Effector memory CD4-positive, alpha-beta T cell (primary cell): ENCODE measurements around the gene TTC21B.

Experiments
- DNase-seq, 3 donors: peaks; one replicate each; pipeline ENCODE4 v3.0.0-alpha.2; 2020
- H3K27ac ChIP-seq: 2 replicates; pipeline ENCODE4 v1.7.0; 2013; ENCODE audit warnings: mild to moderate bottlenecking, low read length, moderate library complexity; ENCODE audit not compliant: insufficient read depth, poor library complexity, severe bottlenecking
- H3K27me3 ChIP-seq: replicated peaks from 2 replicates; pipeline ENCODE4 v1.7.0; 2013; ENCODE audit warnings: mild to moderate bottlenecking, low read length; ENCODE audit not compliant: insufficient read depth, control insufficient read depth, poor library complexity, severe bottlenecking
- H3K36me3 ChIP-seq: 2 replicates; pipeline ENCODE4 v1.7.0; 2013; ENCODE audit warnings: mild to moderate bottlenecking, low read length, moderate library complexity; ENCODE audit not compliant: control insufficient read depth, insufficient read depth
- H3K4me1 ChIP-seq: 2 replicates; pipeline ENCODE4 v1.7.0; 2013; ENCODE audit warnings: low read length, mild to moderate bottlenecking; ENCODE audit not compliant: control insufficient read depth, insufficient read depth, poor library complexity, severe bottlenecking
- H3K4me3 ChIP-seq: 2 replicates; pipeline ENCODE4 v1.7.0; 2013; ENCODE audit warnings: low read length, low read depth, mild to moderate bottlenecking; ENCODE audit not compliant: insufficient read depth, poor library complexity, severe bottlenecking
- H3K9me3 ChIP-seq: 2 replicates; pipeline ENCODE4 v1.7.0; 2013; ENCODE audit warnings: mild to moderate bottlenecking, low read length, moderate library complexity; ENCODE audit not compliant: control insufficient read depth

The TTC21B gene

DNA sequence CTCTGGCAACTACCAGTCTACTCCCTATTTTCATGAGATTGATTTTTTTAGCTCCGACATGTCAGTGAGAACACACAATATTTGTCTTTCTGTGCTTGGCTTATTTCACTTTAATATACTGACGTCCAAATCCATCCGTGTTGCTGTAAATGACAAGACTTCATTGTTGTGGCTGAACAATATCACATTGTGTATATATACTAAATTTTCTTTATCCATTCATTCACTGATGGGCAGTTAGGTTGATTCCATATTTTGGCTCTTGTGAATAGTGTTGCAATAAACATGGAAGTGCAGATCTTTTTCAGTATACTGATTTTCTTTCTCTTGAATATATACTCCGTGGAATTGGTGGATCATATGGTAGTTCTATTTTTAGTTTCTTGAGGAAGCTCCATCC, 5.8 kb upstream of the TTC21B start:
- Histone ChIP-seq H3K27ac (no peak overlapping the region), H3K9me3 (no peaks in the 10 kb centered on the region), H3K4me1 (peaks cover 4% of the 10 kb centered on the region), H3K4me3 (no peak overlapping the region), H3K27me3 (no peaks in the 10 kb centered on the region), H3K36me3 (no peaks in the 10 kb centered on the region)
- DNase-seq, result no peak

DNA sequence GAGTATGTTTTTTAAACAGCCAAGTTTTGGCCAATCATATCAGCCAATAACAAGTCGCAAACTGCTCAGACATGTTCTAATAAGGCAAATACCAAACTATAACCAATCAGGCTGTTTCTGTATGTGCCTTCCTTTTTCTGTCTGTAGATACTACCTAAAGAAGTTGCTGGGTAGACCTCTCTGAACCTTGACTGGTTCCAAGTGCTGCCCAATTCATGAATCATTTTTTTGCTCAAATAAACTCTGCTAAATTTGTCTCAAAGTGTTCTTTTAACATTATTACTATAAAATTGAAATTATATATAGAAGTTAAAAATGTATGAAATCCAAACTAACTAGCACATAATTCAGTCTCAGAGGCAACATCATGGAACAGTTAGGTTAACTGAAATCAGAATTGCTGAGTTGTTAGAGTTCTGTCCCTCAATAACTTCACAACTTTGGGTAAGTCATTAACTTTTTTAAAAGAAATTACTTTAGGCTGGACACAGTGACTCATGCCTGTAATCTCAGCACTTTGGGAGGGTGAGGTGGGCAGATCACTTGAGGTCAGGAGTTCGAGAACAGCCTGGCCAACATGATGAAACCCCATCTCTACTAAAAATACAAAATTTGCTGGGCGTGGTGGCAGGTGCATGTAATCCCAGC, 4.9 kb upstream of the TTC21B start:
- H3K27me3 ChIP-seq, result no peaks in the 10 kb centered on the region
- H3K36me3 ChIP-seq, result no peaks in the 10 kb centered on the region
- peaks cover 4% of the 10 kb centered on the region for H3K4me1 ChIP-seq
- H3K9me3 ChIP-seq, result no peaks in the 10 kb centered on the region
- DNase-seq, result no peak
- no peak overlapping the region for H3K4me3 ChIP-seq
- H3K27ac ChIP-seq, result no peak overlapping the region

DNA sequence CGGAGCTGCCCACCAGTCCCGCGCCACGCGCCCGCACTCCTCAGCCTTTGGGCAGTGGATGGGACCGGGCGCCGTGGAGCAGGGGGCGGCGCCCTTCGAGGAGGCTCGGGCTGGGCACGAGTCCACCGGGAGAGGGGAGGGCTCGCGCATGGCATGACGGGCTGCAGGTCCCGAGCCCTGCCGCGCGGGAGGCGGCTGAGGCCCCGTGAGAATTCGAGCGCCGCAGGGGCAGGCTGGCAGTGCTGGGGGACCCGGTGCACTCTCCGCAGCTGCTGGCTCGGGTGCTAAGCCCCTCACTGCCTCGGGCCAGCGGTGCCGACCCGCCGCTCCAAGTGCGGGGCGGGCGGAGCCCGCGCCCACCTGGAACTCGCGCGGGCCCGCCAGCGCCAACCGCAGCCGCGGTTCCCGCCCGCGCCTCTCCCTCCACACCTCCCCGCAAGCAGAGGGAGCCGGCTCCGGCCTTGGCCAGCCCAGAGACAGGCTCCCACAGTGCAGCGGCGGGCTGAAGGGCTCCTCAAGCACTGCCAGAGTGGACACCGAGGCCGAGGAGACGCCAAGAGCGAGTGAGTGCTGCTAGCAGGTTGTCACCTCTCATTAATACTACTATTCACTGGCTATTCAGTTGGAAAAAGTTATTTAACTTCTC, 3.6 kb upstream of the TTC21B start:
- H3K27ac ChIP-seq, result no peak overlapping the region
- no peak for DNase-seq
- H3K4me1 ChIP-seq, result peaks cover 15% of the 10 kb centered on the region
- no peaks in the 10 kb centered on the region for H3K27me3 ChIP-seq
- H3K4me3 ChIP-seq, result no peak overlapping the region
- no peaks in the 10 kb centered on the region for H3K36me3 ChIP-seq
- H3K9me3 ChIP-seq, result no peaks in the 10 kb centered on the region

DNA sequence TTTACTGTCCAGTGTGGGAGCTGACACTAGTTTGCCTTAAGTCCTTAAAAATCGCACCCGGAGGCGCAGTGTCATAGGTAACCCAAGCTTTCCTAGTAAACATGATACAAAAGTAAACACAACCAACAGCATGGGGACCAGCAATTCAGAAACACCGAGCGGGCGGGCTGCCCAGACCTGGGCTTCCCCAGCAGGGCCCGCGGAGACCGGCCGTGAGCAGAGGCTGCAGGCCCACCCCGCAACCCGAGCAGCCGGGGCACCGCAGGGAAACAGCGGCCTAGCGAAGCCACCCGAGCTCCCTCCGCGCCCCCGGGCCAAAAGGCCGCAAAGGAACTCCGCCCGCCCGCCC, 296 bp downstream of the TTC21B start:
- H3K9me3 ChIP-seq, result no peaks in the 10 kb centered on the region
- no peak for DNase-seq
- H3K27ac ChIP-seq, result peak overlapping the region; percentile 69
- no peaks in the 10 kb centered on the region for H3K27me3 ChIP-seq
- peak overlapping the region; percentile 66 for H3K4me3 ChIP-seq
- peaks cover 15% of the 10 kb centered on the region for H3K4me1 ChIP-seq
- H3K36me3 ChIP-seq, result no peaks in the 10 kb centered on the region

DNA sequence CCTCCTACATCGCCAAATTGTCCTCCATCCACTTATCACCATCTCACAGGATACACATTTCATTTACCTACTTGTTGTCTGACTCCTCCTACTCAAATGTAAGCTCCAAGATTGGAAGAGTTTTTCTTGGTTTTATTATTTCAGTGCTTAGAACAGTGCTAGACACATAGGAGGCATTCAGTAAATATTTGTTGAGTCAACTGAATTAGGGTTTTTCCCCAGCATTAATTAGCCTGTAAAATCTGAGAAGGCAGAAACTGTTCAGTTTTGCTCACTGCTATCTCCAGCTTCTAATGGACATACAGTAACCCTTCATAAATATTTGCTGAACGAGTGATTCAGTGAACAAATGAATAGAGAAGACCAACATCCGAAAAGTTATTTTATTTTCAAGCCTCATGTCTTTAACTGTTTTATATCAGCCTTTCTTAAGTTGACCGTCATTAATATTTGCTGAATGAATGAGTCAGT, 800 bp downstream of the TTC21B start:
- Histone ChIP-seq H3K27ac (peak overlapping the region; percentile 69), H3K36me3 (peaks cover 2% of the 10 kb centered on the region), H3K4me3 (peak overlapping the region; percentile 66), H3K9me3 (no peaks in the 10 kb centered on the region), H3K27me3 (no peaks in the 10 kb centered on the region), H3K4me1 (peaks cover 15% of the 10 kb centered on the region)
- no peak for DNase-seq

DNA sequence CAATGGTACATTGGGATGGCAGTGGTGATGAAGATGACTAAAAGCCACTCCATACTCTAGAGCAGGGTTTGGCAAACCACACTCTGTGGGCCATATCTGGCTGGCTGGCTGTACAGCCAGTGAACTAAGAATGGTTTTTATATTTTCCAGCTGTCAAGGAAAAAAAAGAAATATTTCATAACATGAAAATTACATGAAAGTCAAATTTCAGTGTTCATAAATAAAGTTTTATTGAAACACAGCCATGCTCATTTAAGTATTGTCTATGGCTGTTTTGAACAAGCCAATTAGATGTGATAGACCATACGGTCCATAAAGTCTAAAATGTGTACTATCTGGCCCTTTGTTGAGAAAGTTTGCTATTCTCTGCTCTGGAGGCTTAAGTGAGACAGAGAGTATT, 1.5 kb downstream of the TTC21B start:
- no peak overlapping the region for H3K27ac ChIP-seq
- no peaks in the 10 kb centered on the region for H3K9me3 ChIP-seq
- peaks cover 15% of the 10 kb centered on the region for H3K4me1 ChIP-seq
- DNase-seq, result no peak
- peaks cover 7% of the 10 kb centered on the region for H3K36me3 ChIP-seq
- no peak overlapping the region for H3K4me3 ChIP-seq
- H3K27me3 ChIP-seq, result no peaks in the 10 kb centered on the region

DNA sequence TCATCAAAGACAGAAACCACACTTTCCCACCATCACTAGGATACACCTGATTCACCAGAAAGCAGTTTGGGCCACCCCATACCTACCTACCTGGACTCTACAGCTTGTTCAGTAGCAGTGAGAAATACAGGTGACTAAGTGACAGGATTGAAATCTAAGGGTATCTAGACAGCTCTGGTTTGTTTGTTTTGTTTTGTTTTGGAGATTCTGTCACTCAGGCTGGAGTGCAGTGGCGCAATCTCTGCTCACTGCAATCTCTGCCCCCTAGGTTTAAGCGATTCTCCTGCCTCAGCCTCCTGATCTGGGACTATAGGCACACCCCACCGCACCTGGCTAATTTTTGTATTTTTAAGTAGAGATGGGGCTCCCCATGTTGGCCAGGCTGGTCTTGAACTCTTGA, 3.1 kb downstream of the TTC21B start:
- Histone ChIP-seq H3K27ac (no peak overlapping the region), H3K27me3 (no peaks in the 10 kb centered on the region), H3K4me1 (peaks cover 15% of the 10 kb centered on the region), H3K36me3 (peaks cover 9% of the 10 kb centered on the region), H3K9me3 (no peaks in the 10 kb centered on the region), H3K4me3 (no peak overlapping the region)
- no peak for DNase-seq

DNA sequence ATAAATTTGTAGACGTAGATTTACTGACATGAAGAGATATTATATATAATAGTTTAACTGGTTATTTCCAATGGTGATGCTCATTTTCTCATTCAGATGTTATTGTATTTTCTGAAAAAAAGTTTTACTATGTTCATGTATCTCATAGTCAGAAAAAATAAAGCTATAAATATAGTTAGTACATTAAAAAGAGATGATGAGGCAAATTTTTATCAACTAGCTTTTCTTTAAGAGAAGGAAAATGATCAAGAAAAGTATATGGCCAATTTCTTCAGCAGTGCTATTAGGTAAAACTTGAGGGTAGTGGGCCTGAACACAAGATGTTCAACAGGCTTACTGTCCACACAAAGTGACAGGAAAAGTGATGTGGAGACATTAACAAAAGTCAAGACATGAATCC, 11.7 kb downstream of the TTC21B start:
- no peaks in the 10 kb centered on the region for H3K9me3 ChIP-seq
- no peak overlapping the region for H3K27ac ChIP-seq
- H3K36me3 ChIP-seq, result peaks cover 33% of the 10 kb centered on the region
- H3K4me1 ChIP-seq, result no peaks in the 10 kb centered on the region
- H3K27me3 ChIP-seq, result no peaks in the 10 kb centered on the region
- DNase-seq, result no peak
- H3K4me3 ChIP-seq, result no peak overlapping the region

DNA sequence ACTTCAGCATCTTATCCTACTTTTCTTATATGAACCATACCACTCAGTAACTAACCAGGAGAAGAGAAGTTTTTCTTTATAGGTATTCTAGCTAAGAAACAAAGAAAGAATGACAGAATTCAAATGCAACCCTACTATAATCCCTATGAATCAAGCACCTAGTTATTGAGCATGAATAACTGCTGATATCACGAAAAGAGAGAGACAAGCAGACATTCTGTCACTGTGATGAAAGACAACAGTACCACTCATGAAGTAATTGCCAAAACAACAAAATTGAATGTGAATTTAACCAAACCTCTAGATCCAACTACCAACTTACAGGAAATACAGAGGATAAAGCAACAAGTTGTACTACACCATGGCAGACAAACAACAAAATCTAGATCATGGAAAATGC, 15.3 kb downstream of the TTC21B start:
- H3K27ac ChIP-seq, result no peak overlapping the region
- peaks cover 26% of the 10 kb centered on the region for H3K36me3 ChIP-seq
- H3K27me3 ChIP-seq, result no peaks in the 10 kb centered on the region
- no peak for DNase-seq
- no peaks in the 10 kb centered on the region for H3K9me3 ChIP-seq
- H3K4me1 ChIP-seq, result no peaks in the 10 kb centered on the region
- H3K4me3 ChIP-seq, result no peak overlapping the region

DNA sequence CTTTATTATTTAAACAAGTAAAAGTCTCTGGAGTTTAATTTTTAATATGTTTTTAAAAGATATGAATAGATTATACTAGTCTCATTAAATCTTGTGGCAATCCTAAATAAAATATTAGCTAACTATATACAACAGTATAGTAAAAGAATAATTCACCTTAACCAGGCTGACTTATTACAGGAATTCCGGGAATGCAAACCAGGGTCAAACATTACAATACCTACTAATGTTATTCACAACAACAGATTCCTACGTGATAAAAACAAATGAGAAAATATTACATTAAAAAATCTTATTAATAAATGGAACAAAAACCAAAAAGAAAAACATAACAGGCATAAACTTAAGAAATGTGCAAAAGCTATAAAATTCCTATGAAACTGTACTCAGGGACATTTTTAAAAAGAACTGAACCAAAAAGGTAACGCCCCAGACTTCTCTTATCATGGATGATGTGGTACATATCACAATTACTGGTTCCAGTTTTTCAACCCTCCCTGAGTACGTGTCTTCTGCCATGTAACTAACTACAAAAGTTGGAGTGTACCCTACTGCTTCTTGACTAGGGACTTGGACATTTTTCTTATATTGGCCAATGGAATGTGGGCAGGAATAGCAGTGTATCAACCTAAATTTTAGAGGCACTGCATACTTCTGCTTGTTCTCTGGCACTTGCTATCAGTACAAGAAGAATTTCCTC, 20.2 kb downstream of the TTC21B start:
- Histone ChIP-seq H3K27ac (no peak overlapping the region), H3K36me3 (peaks cover 40% of the 10 kb centered on the region), H3K9me3 (no peaks in the 10 kb centered on the region), H3K4me3 (no peak overlapping the region), H3K27me3 (no peaks in the 10 kb centered on the region), H3K4me1 (no peaks in the 10 kb centered on the region)
- DNase-seq, result no peak
